Astrocyte (in vitro differentiated cells and primary cell): Measurements from ENCODE around the gene PSMD5. TPM values are rescaled to one million over a fixed set of nuclear protein-coding genes. Genes with fewer than 3 reads are reported as not detected.

Experiments
- DNase-seq: peaks from one replicate; pipeline ENCODE4 v3.0.0-alpha.2; 2010; ENCODE audit warnings: low read depth
- FAIRE-seq: peaks from 2 replicates; lab custom pipeline; 2011; peaks lifted over from hg19 to GRCh38; lab: Jason Lieb, UNC
- H2AFZ ChIP-seq: 2 replicates; pipeline ENCODE4 v1.6.0; 2012; ENCODE audit warnings: low read depth, low read length, inconsistent platforms
- H3K27ac ChIP-seq: 2 replicates; pipeline ENCODE4 v1.5.1; 2011; ENCODE audit warnings: low read depth, low read length, inconsistent platforms
- H3K27me3 ChIP-seq: 2 replicates; pipeline ENCODE4 v1.6.0; 2011; ENCODE audit warnings: low read length, inconsistent platforms; ENCODE audit not compliant: insufficient read depth
- H3K36me3 ChIP-seq: 2 replicates; pipeline ENCODE4 v1.5.1; 2011; ENCODE audit warnings: low read length, inconsistent platforms; ENCODE audit not compliant: insufficient read depth
- H3K4me1 ChIP-seq: 2 replicates; pipeline ENCODE4 v1.5.1; 2011; ENCODE audit warnings: low read length, inconsistent platforms; ENCODE audit not compliant: insufficient read depth
- H3K4me2 ChIP-seq: 2 replicates; pipeline ENCODE4 v1.6.0; 2012; ENCODE audit warnings: low read length, inconsistent platforms
- H3K4me3 ChIP-seq: 2 replicates; pipeline ENCODE4 v1.5.1; 2011; ENCODE audit warnings: low read depth, mild to moderate bottlenecking, low read length, inconsistent platforms; ENCODE audit not compliant: insufficient read depth
- H3K79me2 ChIP-seq: 2 replicates; pipeline ENCODE4 v1.6.0; 2012; ENCODE audit warnings: mild to moderate bottlenecking, low read length, inconsistent platforms; ENCODE audit not compliant: insufficient read depth
- H3K9ac ChIP-seq: 2 replicates; pipeline ENCODE4 v1.6.0; 2012; ENCODE audit warnings: mild to moderate bottlenecking, low read length, inconsistent platforms
- H3K9me3 ChIP-seq: 2 replicates; pipeline ENCODE4 v1.5.1; 2012; ENCODE audit warnings: low read depth, mild to moderate bottlenecking, low read length, inconsistent platforms; ENCODE audit not compliant: insufficient read depth
- H4K20me1 ChIP-seq: 2 replicates; pipeline ENCODE4 v1.6.0; 2012; ENCODE audit warnings: low read length, inconsistent platforms; ENCODE audit not compliant: insufficient read depth
- H3K27ac Mint-ChIP-seq: one replicate; pipeline ENCODE4 v1.8.0; 2021; ENCODE audit warnings: mild to moderate bottlenecking, mixed read lengths; ENCODE audit not compliant: unreplicated experiment
- H3K27me3 Mint-ChIP-seq: one replicate; pipeline ENCODE4 v1.8.0; 2021; ENCODE audit warnings: low read depth, mixed read lengths; ENCODE audit not compliant: unreplicated experiment
- H3K36me3 Mint-ChIP-seq: one replicate; pipeline ENCODE4 v1.8.0; 2021; ENCODE audit warnings: low read depth, mixed read lengths; ENCODE audit not compliant: unreplicated experiment
- H3K4me1 Mint-ChIP-seq: one replicate; pipeline ENCODE4 v1.8.0; 2021; ENCODE audit warnings: low read depth, mixed read lengths; ENCODE audit not compliant: unreplicated experiment
- H3K4me3 Mint-ChIP-seq: one replicate; pipeline ENCODE4 v1.8.0; 2021; ENCODE audit warnings: mild to moderate bottlenecking, moderate library complexity, mixed read lengths; ENCODE audit not compliant: unreplicated experiment
- H3K9me3 Mint-ChIP-seq: one replicate; pipeline ENCODE4 v1.8.0; 2021; ENCODE audit warnings: mild to moderate bottlenecking, mixed read lengths; ENCODE audit not compliant: unreplicated experiment
- CTCF ChIP-seq: IDR thresholded peaks from 2 replicates; pipeline ENCODE4 v1.5.1; 2011; ENCODE audit warnings: low read depth, mild to moderate bottlenecking, inconsistent platforms, low read length, moderate library complexity; ENCODE audit not compliant: insufficient read depth
- EZH2 ChIP-seq: IDR thresholded peaks from 2 replicates; pipeline ENCODE4 v1.6.1; 2012; ENCODE audit warnings: mild to moderate bottlenecking, low read length, inconsistent platforms; ENCODE audit not compliant: insufficient read depth
- total RNA-seq: library from RNA; stranded (reverse); gene quantifications from 2 replicates; pipeline ENCODE4 v1.2.1, GENCODE V29; 2021

PSMD5 gene
- total RNA-seq, 1 donor from 2014 or later, result 66.2 TPM

- no peak for DNase-seq
- H3K27ac ChIP-seq, result no peak overlapping the region
- FAIRE-seq, result no peak
- no peak overlapping the region for H3K9ac ChIP-seq
- TF ChIP-seq CTCF, result no peak
- TF ChIP-seq EZH2, result no peak
- no peak overlapping the region for H3K4me3 ChIP-seq
- peaks cover 4% of the 10 kb centered on the region for H3K4me1 Mint-ChIP-seq
- H3K36me3 ChIP-seq, result peaks cover 28% of the 10 kb centered on the region
- H3K4me3 Mint-ChIP-seq, result no peak overlapping the region
- peaks cover 56% of the 10 kb centered on the region for H3K79me2 ChIP-seq
- H3K27me3 Mint-ChIP-seq, result no peaks in the 10 kb centered on the region
- peaks cover 59% of the 10 kb centered on the region for H4K20me1 ChIP-seq
- no peaks in the 10 kb centered on the region for H3K4me1 ChIP-seq
- no peak overlapping the region for H3K4me2 ChIP-seq
- H3K36me3 Mint-ChIP-seq, result peaks cover 12% of the 10 kb centered on the region
- no peaks in the 10 kb centered on the region for H3K9me3 ChIP-seq
- H2AFZ ChIP-seq, result no peak overlapping the region
- no peaks in the 10 kb centered on the region for H3K27me3 ChIP-seq
- H3K27ac Mint-ChIP-seq, result no peak overlapping the region
- no peaks in the 10 kb centered on the region for H3K9me3 Mint-ChIP-seq
These were observed 62.4 kb downstream of the PSMD5 start for GRCh38 chr9:120780367-120780766.

- Mint-ChIP-seq H3K36me3 (peaks cover 16% of the 10 kb centered on the region), H3K27ac (no peak overlapping the region), H3K4me3 (no peak overlapping the region), H3K4me1 (peaks cover 4% of the 10 kb centered on the region), H3K27me3 (no peaks in the 10 kb centered on the region), H3K9me3 (no peaks in the 10 kb centered on the region)
- TF ChIP-seq EZH2 (no peak), CTCF (no peak)
- H3K79me2 ChIP-seq, result peaks cover 45% of the 10 kb centered on the region
- H3K27me3 ChIP-seq, result no peaks in the 10 kb centered on the region
- H3K4me3 ChIP-seq, result no peak overlapping the region
- H3K27ac ChIP-seq, result no peak overlapping the region
- no peak overlapping the region for H3K4me2 ChIP-seq
- H3K9ac ChIP-seq, result no peak overlapping the region
- H2AFZ ChIP-seq, result no peak overlapping the region
- H3K9me3 ChIP-seq, result no peaks in the 10 kb centered on the region
- H3K4me1 ChIP-seq, result no peaks in the 10 kb centered on the region
- peaks cover 33% of the 10 kb centered on the region for H3K36me3 ChIP-seq
- FAIRE-seq (no peak), DNase-seq (no peak)
- peaks cover 59% of the 10 kb centered on the region for H4K20me1 ChIP-seq
These were observed 63.5 kb downstream of the PSMD5 start for GRCh38 chr9:120779227-120779626.

- Mint-ChIP-seq H3K4me3 (no peak overlapping the region), H3K36me3 (peaks cover 15% of the 10 kb centered on the region), H3K27ac (no peak overlapping the region), H3K27me3 (no peaks in the 10 kb centered on the region), H3K4me1 (peaks cover 4% of the 10 kb centered on the region), H3K9me3 (no peaks in the 10 kb centered on the region)
- no peak overlapping the region for H3K4me3 ChIP-seq
- H3K9ac ChIP-seq, result no peak overlapping the region
- H4K20me1 ChIP-seq, result peaks cover 55% of the 10 kb centered on the region
- no peak overlapping the region for H3K4me2 ChIP-seq
- no peaks in the 10 kb centered on the region for H3K27me3 ChIP-seq
- H3K79me2 ChIP-seq, result peaks cover 41% of the 10 kb centered on the region
- DNase-seq (no peak), FAIRE-seq (no peak)
- no peak overlapping the region for H3K27ac ChIP-seq
- peaks cover 33% of the 10 kb centered on the region for H3K36me3 ChIP-seq
- TF ChIP-seq EZH2 (no peak), CTCF (no peak)
- H3K9me3 ChIP-seq, result no peaks in the 10 kb centered on the region
- H2AFZ ChIP-seq, result no peak overlapping the region
- H3K4me1 ChIP-seq, result no peaks in the 10 kb centered on the region
These were observed 64.0 kb downstream of the PSMD5 start for GRCh38 chr9:120778758-120779157.
